TTC549 (cell line): ENCODE data around the gene PTPN12.
"Not testable (repeated sequence)": the region's sequence is repeated elsewhere in the genome, so short reads cannot be mapped to it uniquely, and the experiment has no call there.

Experiments used
- FAIRE-seq: peaks from 2 replicates; lab custom pipeline; 2012; peaks lifted over from hg19 to GRCh38; lab: Jason Lieb, UNC

The PTPN12 gene

GRCh38 chr7:77538281-77539212 is 1.5 kb downstream of the PTPN12 start:
- no peak for FAIRE-seq

- FAIRE-seq, result no peak
Observed at GRCh38 chr7:77540402-77540822, 3.3 kb downstream of the PTPN12 start.

- not testable (repeated sequence) for FAIRE-seq
Observed at GRCh38 chr7:77540993-77541392, 3.9 kb downstream of the PTPN12 start.

- no peak for FAIRE-seq
Observed at GRCh38 chr7:77542409-77542808, 5.3 kb downstream of the PTPN12 start.

GRCh38 chr7:77542895-77543294 is 5.8 kb downstream of the PTPN12 start:
- no peak for FAIRE-seq

- FAIRE-seq, result no peak
Observed at GRCh38 chr7:77543910-77544309, 6.8 kb downstream of the PTPN12 start.

GRCh38 chr7:77544518-77544917 is 7.4 kb downstream of the PTPN12 start:
- no peak for FAIRE-seq

GRCh38 chr7:77548206-77548605 is 11.1 kb downstream of the PTPN12 start:
- no peak for FAIRE-seq

- FAIRE-seq, result no peak
Observed at GRCh38 chr7:77549106-77549870, 12.2 kb downstream of the PTPN12 start.

GRCh38 chr7:77550586-77550985 is 13.5 kb downstream of the PTPN12 start:
- no peak for FAIRE-seq

- FAIRE-seq, result no peak
Observed at GRCh38 chr7:77553123-77553522, 16.0 kb downstream of the PTPN12 start.

- FAIRE-seq, result no peak
Observed at GRCh38 chr7:77558284-77558967, 21.3 kb downstream of the PTPN12 start.

GRCh38 chr7:77561352-77561751 is 24.3 kb downstream of the PTPN12 start:
- FAIRE-seq, result no peak

- no peak for FAIRE-seq
Observed at GRCh38 chr7:77563275-77563674, 26.2 kb downstream of the PTPN12 start.

GRCh38 chr7:77565917-77566316 is 28.8 kb downstream of the PTPN12 start:
- no peak for FAIRE-seq

GRCh38 chr7:77566421-77566820 is 29.3 kb downstream of the PTPN12 start:
- no peak for FAIRE-seq

- FAIRE-seq, result no peak
Observed at GRCh38 chr7:77569514-77570232, 32.6 kb downstream of the PTPN12 start.

GRCh38 chr7:77570330-77571011 is 33.4 kb downstream of the PTPN12 start:
- FAIRE-seq, result no peak

GRCh38 chr7:77571801-77572200 is 34.7 kb downstream of the PTPN12 start:
- no peak for FAIRE-seq

- no peak for FAIRE-seq
Observed at GRCh38 chr7:77575187-77575586, 38.1 kb downstream of the PTPN12 start.

- no peak for FAIRE-seq
Observed at GRCh38 chr7:77576856-77577255, 39.8 kb downstream of the PTPN12 start.
